Measurements from ENCODE around the gene NCKAP5. TPM values are rescaled to one million over a fixed set of nuclear protein-coding genes. Genes with fewer than 3 reads are reported as not detected.

NCKAP5 gene
- total and polyA plus RNA-seq, 2 of the 8 experiments (the other 6 are each of a cell fraction or from before 2014, with no cell fraction given): 0.27 to 0.86 TPM

GRCh38 chr2:133231264-133231663, 337.0 kb downstream of the NCKAP5 start:
- Histone ChIP-seq H4K91ac (replicated peaks; ENCODE audit: insufficient read length, low read length) (no peak overlapping the region), H2AK5ac (ENCODE audit: low read depth, low read length) (no peak overlapping the region), H3K23me2 (ENCODE audit: low read depth, low read length) (no peaks in the 10 kb centered on the region), H3K4me3 (ENCODE audit: extremely low read depth in 1 of 4, insufficient read depth in 2 of 4, low read depth in 3 of 4, low read length in 4 of 4) (no peak overlapping the region), H3K27ac (ENCODE audit: low read depth, low read length) (no peak overlapping the region), H2BK5ac (ENCODE audit: low read depth, low read length) (no peak overlapping the region), H3K56ac (replicated peaks; ENCODE audit: insufficient read length, low read depth, low read length) (no peak overlapping the region), H2BK120ac (replicated peaks; ENCODE audit: low read depth, low read length) (no peak overlapping the region), H3K4me2 (ENCODE audit: insufficient read depth in 1 of 2, low read depth in 2 of 2, low read length in 2 of 2) (no peak overlapping the region), H2BK15ac (ENCODE audit: low read length) (no peak overlapping the region), H2BK12ac (ENCODE audit: low read depth, low read length) (no peak overlapping the region), H3K9me3 (ENCODE audit: insufficient read depth in 2 of 2, low read depth in 1 of 2, low read length in 1 of 2) (no peaks in the 10 kb centered on the region), H3K27me3 (replicated peaks in 1 of 4; ENCODE audit: control insufficient read depth in 3 of 4, extremely low read depth in 1 of 4, insufficient read depth in 3 of 4, low read length in 3 of 4) (no peaks in the 10 kb centered on the region), H3K79me2 (ENCODE audit: control insufficient read depth in 1 of 2, insufficient read depth in 2 of 2, low read length in 2 of 2) (no peaks in the 10 kb centered on the region), H3K4ac (replicated peaks; ENCODE audit: insufficient read length, low read depth, low read length) (no peak overlapping the region), H2BK20ac (ENCODE audit: low read length) (no peak overlapping the region), H4K5ac (ENCODE audit: insufficient read length, low read depth, low read length) (no peak overlapping the region), H3K18ac (ENCODE audit: extremely low read depth, low read length) (no peak overlapping the region), H3K23ac (ENCODE audit: insufficient read length) (no peak overlapping the region), H4K20me1 (replicated peaks in 1 of 2; ENCODE audit: control insufficient read depth in 1 of 2, insufficient read depth in 2 of 2, low read length in 2 of 2) (no peaks in the 10 kb centered on the region), H3K36me3 (ENCODE audit: control insufficient read depth in 2 of 4, insufficient read depth in 4 of 4, low read length in 3 of 4) (no peaks in the 10 kb centered on the region), H3K79me1 (ENCODE audit: low read depth, low read length) (no peaks in the 10 kb centered on the region), H4K8ac (ENCODE audit: extremely low read depth, insufficient read depth, low read length) (no peak overlapping the region), H3K4me1 (replicated peaks in 1 of 4; ENCODE audit: control insufficient read depth in 3 of 4, insufficient read depth in 4 of 4, low read length in 3 of 4) (no peaks in the 10 kb centered on the region), H3K14ac (ENCODE audit: insufficient read length) (no peak overlapping the region), H2AFZ (ENCODE audit: low read length) (no peak overlapping the region), H3K9ac (replicated peaks in 1 of 4; ENCODE audit: extremely low read depth in 1 of 4, low read depth in 3 of 4, low read length in 3 of 4) (no peak overlapping the region)
- ChIA-PET POLR2A (ENCODE audit: partially characterized antibody) (no interaction called here), CTCF (ENCODE audit: partially characterized antibody) (interaction anchor here (0.8 to 1.0 kb wide), 2 partner anchors 11 to 64 kb away, joined by 3 read pairs; no protein-coding TSS in a partner anchor)
- TF ChIP-seq PHF8 (conservative IDR thresholded peaks at IDR 0.05; ENCODE audit: low read depth, low read length) (no peak), FOSL1 (IDR thresholded peaks at IDR 0.05; ENCODE audit: insufficient read depth, low read depth, low read length) (no peak)
- no peak for FAIRE-seq
- no peak for DNase-seq (ENCODE audit: low read depth in 1 of 2, low spot score in 2 of 2)
- WGBS, 2 experiments (ENCODE audit: extremely low coverage in 1 of 2, insufficient coverage in 1 of 2, insufficient read length in 1 of 2, insufficient replicate concordance in 2 of 2, low coverage in 1 of 2, low lambda C conversion rate in 2 of 2, missing lambda C conversion rate in 1 of 2): 88% methylated on average over 1 of the region's 1 CpG; no CpG with 5 or more reads in 1 of the 2 experiments
